Transverse colon (tissue), 4 donors: ENCODE data around the gene FOXO1. TPM values are rescaled to one million over a fixed set of nuclear protein-coding genes. Genes with fewer than 3 reads are reported as not detected.

Experiments
- DNase-seq: peaks from one replicate; pipeline ENCODE4 v3.0.0-alpha.2; 2019
- H3K27ac ChIP-seq, 4 donors: fragments of 200-600 bp; sonication (generic); 2 replicates each; pipeline ENCODE4 v1.5.1; 2016 to 2018; ENCODE audit warnings: inconsistent platforms in 4 of 4
- H3K27me3 ChIP-seq: fragments of 200-600 bp; sonication (generic); 2 replicates; pipeline ENCODE4 v1.5.1; 2017; ENCODE audit warnings: inconsistent platforms
- H3K36me3 ChIP-seq, 4 donors: fragments of 200-600 bp; sonication (generic); 2 replicates each; pipeline ENCODE4 v1.5.1; 2017 to 2019; ENCODE audit warnings: inconsistent platforms in 4 of 4
- H3K4me1 ChIP-seq, 4 donors: fragments of 200-600 bp; sonication (generic); 2 replicates each; pipeline ENCODE4 v1.5.1; 2017 to 2020; ENCODE audit warnings: inconsistent platforms in 4 of 4
- H3K4me3 ChIP-seq, 4 donors: fragments of 200-600 bp; sonication (generic); 1 replicate in 1 of 4; 2 replicates in 3 of 4; pipeline versions ENCODE4 v1.5.1 to v1.6.1; 2017 to 2019; ENCODE audit warnings: inconsistent platforms in 4 of 4
- H3K9me3 ChIP-seq, 2 donors: fragments of 200-600 bp; sonication (generic); 2 replicates each; pipeline ENCODE4 v1.5.1; 2017 to 2019; ENCODE audit warnings: inconsistent platforms in 2 of 2
- CTCF ChIP-seq, 5 experiments: fragments of 200-600 bp in 3 of 5; fragments of 450-650 bp in 2 of 5; sonication (generic) in 3 of 5; IDR thresholded peaks; 1 replicate in 2 of 5; 2 replicates in 3 of 5; pipeline ENCODE4 v1.5.1; 2016 to 2017; ENCODE audit warnings: antibody characterized with exemption in 5 of 5, inconsistent platforms in 3 of 5, mild to moderate bottlenecking in 2 of 5, moderate library complexity in 1 of 5
- EP300 ChIP-seq: sonication (generic); formaldehyde crosslinking; IDR thresholded peaks from one replicate; pipeline ENCODE4 v1.6.1; 2017; ENCODE audit warnings: antibody characterized with exemption, low read depth
- POLR2A ChIP-seq: fragments of 450-650 bp; IDR thresholded peaks from one replicate; pipeline ENCODE4 v1.6.1; 2016; ENCODE audit warnings: antibody characterized with exemption, mild to moderate bottlenecking, moderate library complexity
- POLR2AphosphoS5 ChIP-seq, 3 donors: sonication (generic); formaldehyde crosslinking; IDR thresholded peaks; one replicate each; pipeline ENCODE4 v1.6.1; 2016; ENCODE audit warnings: antibody characterized with exemption in 3 of 3
- WGBS, 2 donors: methylation state at CpG; one replicate each; pipeline ENCODE4 v1.1.5; 2018; ENCODE audit warnings: low coverage in 1 of 2; 5-methylcytosine and 5-hydroxymethylcytosine counted together
- in situ Hi-C, 4 donors: fragments of 200-750 bp; cut with MboI; loops; one replicate each; pipeline versions ENCODE4 v1.15.0 to v1.15.1; 2017; ENCODE audit warnings: low sequenced_read_pairs in 3 of 4, low pct_ligation_motif_present in 1 of 4, low pct_unique_long_range_greater_than_20kb in 1 of 4
- intact Hi-C: fragments of 100-400 bp; cut with DNase I; formaldehyde crosslinking; loops from one replicate; pipeline ENCODE4 v1.15.1; 2023; ENCODE audit warnings: low total_unique reads
- total RNA-seq, 4 donors: library from RNA; depleted of rRNA; stranded (reverse); fragments of >200 nt; gene quantifications; one replicate each; pipeline ENCODE4 v1.1.0, GENCODE V29; 2016

Gene FOXO1
- total RNA-seq, 4 donors from 2014 or later, result 19.1 to 48.9 (median 38.3) TPM

- Histone ChIP-seq H3K9me3 (no peaks in the 10 kb centered on the region), H3K27ac (no peak overlapping the region), H3K36me3 (no peaks in the 10 kb centered on the region), H3K4me1 (no peaks in the 10 kb centered on the region), H3K27me3 (no peaks in the 10 kb centered on the region), H3K4me3 (no peak overlapping the region)
- in situ Hi-C loops (no loop called here), intact Hi-C loops (no loop called here)
- no peak for TF ChIP-seq EP300
- no peak for TF ChIP-seq CTCF (IDR thresholded peaks at IDR 0.05)
- TF ChIP-seq POLR2AphosphoS5 (IDR thresholded peaks at IDR 0.05), result no peak
- no peak for TF ChIP-seq POLR2A
- DNase-seq, result no peak
- WGBS, 2 donors, result 95% methylated on average over 1 of the region's 1 CpG; no CpG with 5 or more reads in 1 of the 2 donors
Measured at GRCh38 chr13:40515702-40516101, 150.7 kb downstream of the FOXO1 start.

DNA sequence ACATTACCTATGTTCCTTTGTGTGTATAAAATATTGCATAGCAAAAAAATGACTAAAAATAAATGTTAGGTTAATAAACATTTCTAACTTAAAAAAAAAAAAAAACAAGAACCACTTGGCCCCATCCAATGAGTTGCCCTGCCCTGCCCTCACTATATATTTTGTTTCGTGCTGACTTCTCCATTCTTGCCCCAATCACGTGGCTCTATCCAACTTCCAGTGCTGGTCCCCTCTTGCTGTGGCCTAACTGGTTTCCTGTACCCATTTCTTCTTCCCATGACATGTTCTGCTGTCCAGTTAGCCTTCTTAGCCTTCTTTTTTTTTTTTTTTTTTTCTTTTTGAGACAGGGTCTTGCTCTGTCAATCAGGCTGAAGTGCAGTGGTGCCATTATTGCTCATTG, 151.6 kb downstream of the FOXO1 start:
- intact Hi-C loops, result no loop called here

DNA sequence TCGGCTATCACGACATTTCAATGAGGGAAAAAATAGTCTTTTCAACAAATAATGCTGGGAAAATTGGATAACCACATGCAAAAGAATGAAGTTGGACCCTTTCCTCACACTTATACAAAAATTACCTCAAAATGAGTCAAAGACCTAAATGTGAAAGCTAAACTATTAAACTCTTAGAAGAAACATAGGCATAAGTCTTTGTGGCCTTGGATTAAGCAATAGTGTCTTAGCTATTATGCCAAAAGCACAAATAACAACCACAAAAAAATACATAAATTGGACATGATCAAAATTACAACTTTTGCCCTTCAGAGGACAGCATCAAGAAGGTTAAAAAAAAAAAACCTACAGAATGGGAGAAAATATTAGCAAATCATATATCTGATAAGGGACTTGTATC, 156.6 kb downstream of the FOXO1 start:
- DNase-seq, result no peak
- H3K27me3 ChIP-seq, result no peaks in the 10 kb centered on the region
- H3K4me3 ChIP-seq, result no peak overlapping the region
- peaks cover 0 to 6% (median 0%) of the 10 kb centered on the region in 4 donors for H3K4me1 ChIP-seq
- no peak overlapping the region for H3K27ac ChIP-seq
- 79 to 93% methylated on average over 2 of the region's 2 CpGs for WGBS, 2 donors
- no peaks in the 10 kb centered on the region for H3K9me3 ChIP-seq
- intact Hi-C loops, result no loop called here
- no peak for TF ChIP-seq POLR2A
- no peak for TF ChIP-seq POLR2AphosphoS5 (IDR thresholded peaks at IDR 0.05)
- no peak for TF ChIP-seq EP300
- TF ChIP-seq CTCF (IDR thresholded peaks at IDR 0.05), result no peak
- in situ Hi-C loops, result no loop called here
- H3K36me3 ChIP-seq, result no peaks in the 10 kb centered on the region

More for the DNA sequence above, 151.6 kb downstream of the FOXO1 start:
- no peaks in the 10 kb centered on the region for H3K4me1 ChIP-seq
- WGBS, 2 donors, result 82 to 96% methylated on average over 2 of the region's 2 CpGs
- H3K4me3 ChIP-seq, result no peak overlapping the region
- no peaks in the 10 kb centered on the region for H3K9me3 ChIP-seq
- no peak for DNase-seq
- in situ Hi-C loops, result no loop called here
- H3K27me3 ChIP-seq, result no peaks in the 10 kb centered on the region
- no peaks in the 10 kb centered on the region for H3K36me3 ChIP-seq
- no peak for TF ChIP-seq POLR2AphosphoS5 (IDR thresholded peaks at IDR 0.05)
- no peak for TF ChIP-seq EP300
- H3K27ac ChIP-seq, result no peak overlapping the region

DNA sequence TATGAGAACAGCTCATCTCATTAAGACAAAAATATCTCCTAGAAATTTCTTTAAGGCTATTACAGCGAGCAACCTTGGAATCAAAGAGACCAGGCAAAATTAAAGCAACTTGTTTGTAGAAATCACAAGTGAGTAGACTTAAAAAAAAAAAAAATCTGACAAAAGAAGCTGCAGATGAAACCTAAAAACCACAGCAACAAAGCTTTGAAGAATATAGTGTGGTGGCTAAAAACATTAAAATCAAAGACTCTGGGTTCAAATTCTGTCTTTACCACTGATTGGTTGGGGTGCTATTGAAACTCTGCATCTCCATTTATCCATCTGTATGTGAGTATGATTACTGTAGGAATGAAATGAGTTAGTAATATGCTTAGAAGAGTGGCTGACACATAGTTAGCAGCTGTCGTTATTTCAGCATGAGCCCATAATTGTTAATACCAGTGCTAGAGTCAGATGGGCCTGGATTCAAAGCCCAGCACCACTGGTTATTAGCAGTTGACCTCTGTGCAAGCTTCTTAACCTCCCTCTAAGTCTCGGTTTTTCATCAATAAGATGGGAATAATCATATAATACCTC, 157.6 kb downstream of the FOXO1 start:
- WGBS, 2 donors, result 69 to 77% methylated on average over 3 of the region's 3 CpGs
- peak overlapping the region in 1 of 4 donors; percentile 15 for H3K27ac ChIP-seq
- peaks cover 0 to 6% (median 0%) of the 10 kb centered on the region in 4 donors for H3K4me1 ChIP-seq
- no peak overlapping the region for H3K4me3 ChIP-seq
- H3K27me3 ChIP-seq, result no peaks in the 10 kb centered on the region
- intact Hi-C loops, result no loop called here
- no peaks in the 10 kb centered on the region for H3K9me3 ChIP-seq
- no peaks in the 10 kb centered on the region for H3K36me3 ChIP-seq
- no peak for DNase-seq
- no peak for TF ChIP-seq EP300
- in situ Hi-C loops, result no loop called here

GRCh38 chr13:40508127-40508526, 158.3 kb downstream of the FOXO1 start:
- Histone ChIP-seq H3K36me3 (no peaks in the 10 kb centered on the region), H3K4me3 (no peak overlapping the region), H3K27me3 (no peaks in the 10 kb centered on the region), H3K9me3 (no peaks in the 10 kb centered on the region), H3K4me1 (peaks cover 0 to 6% (median 0%) of the 10 kb centered on the region in 4 donors), H3K27ac (peak overlapping the region in 3 of 4 donors; percentile 6 to 41 (median 15))
- DNase-seq, result no peak
- intact Hi-C loops, result no loop called here
- in situ Hi-C loops, result no loop called here
- WGBS, 2 donors, result 55 to 63% methylated on average over 3 of the region's 3 CpGs
- no peak for TF ChIP-seq POLR2A
- TF ChIP-seq POLR2AphosphoS5 (IDR thresholded peaks at IDR 0.05), result peak in 2 of 3 donors; percentile 15 to 16
